Stimulated activated CD8-positive, alpha-beta memory T cell treated with anti-CD3 and anti-CD28 coated beads, Interleukin-7, amount 100 ng/mL, for 1 hour (primary cell): Measurements from ENCODE around the gene TMEM14A.
"Not testable (repeated sequence)": the region's sequence is repeated elsewhere in the genome, so short reads cannot be mapped to it uniquely, and the experiment has no call there.

Source experiments
- DNase-seq, 2 donors: peaks; one replicate each; pipeline ENCODE4 v3.0.0-alpha.2; 2020; ENCODE audit warnings: low read depth in 2 of 2

The TMEM14A gene, protein sequence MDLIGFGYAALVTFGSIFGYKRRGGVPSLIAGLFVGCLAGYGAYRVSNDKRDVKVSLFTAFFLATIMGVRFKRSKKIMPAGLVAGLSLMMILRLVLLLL

DNA sequence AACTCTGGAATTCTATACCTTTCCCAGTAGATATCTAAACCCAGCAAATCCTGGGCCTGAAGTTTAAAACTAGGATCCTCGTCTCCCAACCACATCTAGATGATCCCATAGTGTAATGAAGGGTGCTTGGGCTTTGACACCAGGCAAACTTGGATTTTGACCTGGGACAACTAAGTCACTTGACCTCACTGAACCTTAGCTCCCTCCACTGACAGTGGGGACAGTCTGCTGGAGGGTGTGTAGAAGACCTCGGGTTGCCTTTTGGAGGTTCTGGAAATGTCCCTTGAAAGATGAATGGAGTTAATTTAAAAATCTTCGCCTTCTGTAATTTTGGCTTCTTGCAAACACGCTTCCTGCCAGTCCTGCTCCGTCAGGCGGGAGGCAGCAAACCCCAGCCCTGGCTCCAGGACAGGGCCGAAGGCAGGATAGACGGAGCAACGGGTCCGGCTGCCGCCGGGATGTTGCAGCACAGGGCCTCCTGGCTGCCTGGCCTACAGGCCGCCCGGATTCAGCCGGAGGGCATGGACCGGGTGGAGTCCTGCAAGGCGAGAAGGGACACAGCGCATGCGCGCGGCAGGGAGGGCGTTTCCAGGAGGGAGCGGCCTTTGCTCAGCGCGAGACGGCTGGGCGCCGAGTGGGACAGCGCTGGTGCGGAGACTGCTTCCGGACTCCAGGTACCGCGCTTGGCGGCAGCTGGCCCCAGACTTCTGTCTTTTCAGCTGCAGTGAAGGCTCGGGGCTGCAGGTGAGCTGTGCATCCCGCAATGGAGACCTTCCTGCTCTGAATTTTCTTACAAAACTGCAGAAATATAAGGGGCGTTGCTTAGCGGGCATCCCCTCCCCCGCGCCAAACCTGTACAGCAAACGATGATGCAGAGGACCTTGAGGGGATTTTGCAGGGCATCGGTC lies at the start of gene TMEM14A:
TMEM14A (plus strand) TSS at position 612 of the 908 bp plus-strand sequence. CDS start 5,990 bp downstream, outside the sequence.
- DNase-seq = peak; percentile 78 to 79

DNA sequence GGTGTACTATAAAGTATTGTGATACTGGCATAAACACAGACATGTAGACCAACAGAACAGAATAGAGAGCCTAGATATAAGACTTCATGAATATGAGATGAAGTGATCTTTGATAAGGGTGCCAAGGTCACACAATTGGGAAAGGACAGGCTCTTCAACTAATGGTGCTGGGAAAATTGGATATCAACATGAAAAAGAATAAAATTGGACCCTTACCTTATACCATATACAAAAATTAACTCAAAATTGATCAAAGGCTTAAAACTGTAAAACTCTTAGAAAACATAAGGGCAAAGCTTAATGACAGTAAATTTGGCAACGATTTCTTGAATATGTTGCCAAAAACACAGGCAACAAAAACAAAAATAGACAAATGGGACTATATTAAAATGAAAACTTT lies 49.3 kb upstream of the TMEM14A start:
- DNase-seq = no peak

DNA sequence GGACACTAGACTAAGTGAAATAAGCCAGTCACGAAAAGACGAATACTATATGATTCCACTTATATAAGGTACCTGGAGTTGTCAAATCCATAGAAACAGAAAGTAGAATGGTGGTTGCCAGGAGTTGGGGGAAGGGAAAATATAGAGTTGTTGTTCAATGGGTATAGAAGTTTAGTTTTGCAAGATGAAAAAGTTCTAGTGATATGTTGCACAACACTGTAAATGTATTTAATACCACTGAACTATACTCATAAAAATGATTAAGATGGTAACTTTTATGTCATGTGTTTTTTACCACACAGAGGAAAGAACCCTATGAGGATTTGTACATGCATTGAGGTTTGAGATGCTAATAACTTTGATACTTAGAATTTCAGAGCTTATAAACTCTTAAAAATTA lies 48.1 kb upstream of the TMEM14A start:
- DNase-seq = no peak

DNA sequence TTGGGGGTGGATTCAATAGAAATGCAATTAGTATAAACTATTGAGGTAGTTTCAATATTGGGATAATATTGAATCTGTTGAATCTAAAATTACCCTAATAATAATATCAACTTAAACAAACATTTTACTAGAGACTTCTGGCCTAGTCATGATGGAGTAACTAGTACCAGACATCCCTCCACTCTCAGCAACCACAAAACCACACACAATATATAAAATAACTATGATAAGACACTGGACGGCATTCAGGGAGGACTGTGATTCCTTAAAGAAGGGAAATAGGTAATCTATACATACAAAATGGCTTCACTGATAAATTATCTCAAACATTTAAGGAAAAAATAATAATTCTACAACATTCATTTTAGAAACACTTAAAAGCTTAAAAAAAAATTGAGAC lies 38.9 kb upstream of the TMEM14A start:
- no peak for DNase-seq

DNA sequence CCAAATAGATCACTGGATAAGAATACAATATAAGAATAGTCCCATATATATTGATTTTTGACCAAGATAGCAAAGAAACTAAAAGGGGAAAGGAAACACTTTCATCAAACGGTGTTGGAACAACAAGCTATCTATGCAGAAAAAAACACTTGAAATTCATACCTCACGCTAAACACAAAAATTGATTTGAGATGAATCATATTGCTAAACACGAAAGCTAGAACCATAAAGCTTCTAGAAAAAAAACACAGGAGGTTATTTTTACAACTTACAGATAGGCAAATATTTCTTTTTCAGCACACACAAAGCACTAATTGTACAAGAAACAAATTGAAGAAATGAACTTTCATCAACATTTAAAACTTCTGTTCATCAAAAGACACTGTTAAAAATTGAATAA lies 36.7 kb upstream of the TMEM14A start:
- DNase-seq = no peak

DNA sequence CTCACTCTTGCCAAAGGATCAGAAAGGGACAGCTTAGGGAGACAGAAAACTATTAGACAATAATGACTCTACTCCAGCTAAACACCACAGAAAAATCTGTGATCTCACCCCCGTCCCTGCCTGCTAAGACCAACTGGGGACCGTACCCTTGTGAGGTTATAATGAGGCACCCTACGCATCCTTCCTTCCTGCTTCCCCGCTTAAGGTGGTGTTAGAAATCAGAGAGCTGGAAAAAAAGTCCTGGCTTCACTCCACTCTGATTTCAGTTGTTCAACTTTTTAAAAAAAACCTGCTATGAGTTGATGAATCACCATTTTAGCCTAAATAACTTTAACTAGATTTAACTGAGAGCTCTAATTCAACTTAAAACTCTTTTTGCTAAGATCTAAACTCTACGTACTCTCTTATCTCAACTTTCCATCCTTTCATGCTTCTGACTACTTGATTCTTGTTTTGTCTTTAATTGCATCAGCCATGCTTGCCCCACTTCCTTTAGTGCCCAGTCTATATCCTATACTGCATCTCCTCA lies 35.8 kb upstream of the TMEM14A start:
- DNase-seq = no peak

GRCh38 chr6:52636830-52637229 lies 34.1 kb upstream of the TMEM14A start:
- DNase-seq = no peak

GRCh38 chr6:52639493-52639892 lies 31.4 kb upstream of the TMEM14A start:
- DNase-seq = no peak

- no peak for DNase-seq
Measured at GRCh38 chr6:52640170-52640569, 30.7 kb upstream of the TMEM14A start.

DNA sequence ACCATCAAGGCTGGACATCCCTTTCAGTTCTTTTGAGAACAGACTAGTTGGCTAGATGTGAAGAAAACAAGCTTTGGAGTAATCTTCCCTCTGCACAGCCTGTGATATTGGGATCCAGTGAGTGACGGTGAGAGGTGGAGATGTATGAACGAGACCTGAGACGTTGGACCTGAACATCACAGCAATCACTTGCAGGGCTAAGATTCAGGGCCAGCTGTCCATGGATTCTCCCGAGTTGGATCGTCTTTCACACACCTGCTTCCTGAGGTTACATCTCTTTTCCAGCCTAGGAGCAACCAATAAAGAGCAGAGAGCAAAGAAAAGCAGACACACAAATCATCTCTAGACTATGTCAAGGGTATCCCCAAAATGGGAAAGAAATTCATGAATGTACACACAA lies 30.0 kb upstream of the TMEM14A start:
- DNase-seq = no peak

DNA sequence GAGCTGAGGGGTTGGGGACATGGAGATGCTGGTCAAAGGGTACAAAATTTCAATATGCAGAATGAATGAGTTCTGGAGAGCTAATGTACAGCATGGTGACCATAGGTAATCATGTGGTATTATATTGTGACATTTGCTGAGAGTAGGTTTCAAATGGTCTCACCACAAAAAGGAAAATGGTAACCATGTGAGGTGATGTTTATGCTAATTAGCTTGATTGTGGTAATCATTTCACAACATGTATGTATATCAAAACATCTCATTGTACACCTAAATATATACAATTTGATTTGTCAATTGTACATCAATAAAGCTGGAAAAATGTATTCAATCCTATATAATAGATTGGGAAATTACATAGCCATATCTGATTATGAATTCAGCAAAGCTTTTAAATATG lies 29.5 kb upstream of the TMEM14A start:
- no peak for DNase-seq

DNA sequence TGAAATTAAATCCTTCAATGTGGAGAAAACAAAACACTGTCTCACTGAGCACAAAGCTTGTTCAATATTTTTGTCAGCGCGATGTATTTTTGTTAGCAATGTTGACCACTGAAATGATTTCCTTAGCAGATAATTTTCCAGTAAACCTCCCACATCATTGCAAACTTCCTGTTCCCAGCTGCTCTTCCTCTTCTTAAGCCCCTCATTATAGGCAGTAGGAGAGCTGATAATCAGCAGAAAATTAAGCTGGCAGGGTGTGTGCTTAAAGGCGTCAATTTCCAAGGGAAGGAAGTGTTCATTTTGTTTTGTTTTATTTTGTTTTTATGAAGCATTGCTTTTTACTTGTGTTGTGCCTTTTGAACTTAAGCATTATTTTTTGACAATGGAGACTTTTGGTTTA lies 29.1 kb upstream of the TMEM14A start:
- DNase-seq = no peak

- DNase-seq = no peak
Measured at GRCh38 chr6:52642368-52642767, 28.5 kb upstream of the TMEM14A start.

- DNase-seq = no peak
Measured at GRCh38 chr6:52643158-52643557, 27.8 kb upstream of the TMEM14A start.

DNA sequence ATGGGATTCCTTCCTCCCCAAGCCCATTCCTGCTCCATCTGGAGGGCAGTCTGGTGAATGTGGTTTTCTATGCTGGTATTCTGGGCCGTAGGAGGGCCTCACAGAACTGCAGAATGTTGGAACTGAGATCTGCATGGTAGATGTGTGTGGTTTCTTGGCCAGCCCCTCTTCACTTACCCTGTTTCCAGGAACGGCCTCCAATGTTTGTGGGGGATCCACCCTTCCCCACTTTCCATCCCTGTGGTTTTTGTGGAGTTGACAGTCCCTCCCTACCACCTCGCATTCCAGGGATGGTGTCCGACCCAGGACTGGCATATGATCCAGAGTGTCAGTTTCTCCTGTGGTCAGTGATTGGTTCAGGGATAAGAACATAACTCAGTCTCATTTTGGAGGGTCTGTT lies 26.7 kb upstream of the TMEM14A start:
- DNase-seq = no peak

DNA sequence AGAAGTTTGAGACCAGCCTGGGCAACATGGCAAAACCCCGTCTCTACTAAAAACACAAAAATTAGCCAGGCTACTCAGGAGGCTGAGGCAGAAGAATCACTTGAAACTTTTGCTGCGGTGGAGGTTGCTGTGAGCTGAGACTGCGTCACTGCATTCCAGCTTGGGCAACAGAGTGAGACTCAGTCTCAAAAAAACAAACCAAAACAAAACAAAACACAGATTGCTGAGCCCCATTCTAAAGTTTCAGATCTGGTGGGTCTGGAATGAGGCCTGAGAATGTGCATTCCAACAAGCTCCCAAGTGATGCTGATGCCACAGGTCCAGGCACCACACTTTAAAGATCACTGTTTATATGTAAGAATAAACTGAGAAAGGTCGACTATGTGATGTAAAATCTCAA lies 24.9 kb upstream of the TMEM14A start:
- no peak for DNase-seq

GRCh38 chr6:52647199-52647598 lies 23.7 kb upstream of the TMEM14A start:
- no peak for DNase-seq

DNA sequence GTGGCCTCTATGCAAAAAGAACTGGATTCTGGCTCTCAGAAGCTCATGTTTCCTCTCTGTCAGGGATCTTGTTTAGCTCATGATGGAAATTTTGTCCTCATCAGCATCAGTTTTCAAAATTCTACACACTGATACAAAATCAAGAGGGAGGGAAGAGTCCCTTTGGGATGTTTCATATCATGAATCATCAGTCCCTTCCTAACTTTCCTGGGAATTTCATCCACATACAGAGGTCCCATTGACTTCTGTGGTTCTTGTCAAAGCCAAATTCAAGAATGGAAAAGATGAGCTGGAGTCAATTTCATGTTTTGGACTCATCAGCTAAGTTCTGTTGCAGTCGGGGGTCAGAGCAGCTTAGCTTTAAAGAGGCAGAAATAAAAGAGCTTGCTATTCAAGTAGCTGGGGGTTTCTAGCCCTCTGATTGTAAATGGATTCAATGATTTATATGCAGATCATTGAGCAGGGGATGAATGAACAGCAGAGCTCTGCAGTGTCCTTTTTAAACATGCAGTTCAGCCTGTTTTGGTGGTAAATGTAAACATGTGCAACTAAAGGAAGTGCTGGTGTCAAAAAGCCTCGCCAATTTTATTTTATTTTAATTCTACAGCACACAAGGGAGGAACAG lies 21.3 kb upstream of the TMEM14A start:
- DNase-seq = no peak

GRCh38 chr6:52650941-52651340 lies 20.0 kb upstream of the TMEM14A start:
- DNase-seq = no peak

DNA sequence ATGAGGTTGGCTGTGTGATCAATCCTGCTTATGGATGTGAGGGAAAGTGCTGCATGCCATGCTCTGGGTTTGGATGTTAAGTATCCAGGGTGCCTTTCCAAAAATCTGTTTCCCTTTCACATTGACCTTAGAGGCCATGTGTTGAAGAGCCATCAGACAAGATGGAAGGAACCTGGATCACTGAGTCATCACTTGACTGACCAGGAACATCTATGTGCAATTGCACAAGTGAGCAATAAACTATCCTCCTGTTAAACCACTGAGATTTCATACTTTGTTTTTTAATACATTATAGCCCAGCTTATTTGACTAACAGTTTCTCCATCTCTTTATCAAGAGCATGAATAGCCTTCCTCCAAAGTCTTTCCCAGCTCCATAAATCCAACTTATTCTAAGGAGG lies 17.8 kb upstream of the TMEM14A start:
- no peak for DNase-seq

DNA sequence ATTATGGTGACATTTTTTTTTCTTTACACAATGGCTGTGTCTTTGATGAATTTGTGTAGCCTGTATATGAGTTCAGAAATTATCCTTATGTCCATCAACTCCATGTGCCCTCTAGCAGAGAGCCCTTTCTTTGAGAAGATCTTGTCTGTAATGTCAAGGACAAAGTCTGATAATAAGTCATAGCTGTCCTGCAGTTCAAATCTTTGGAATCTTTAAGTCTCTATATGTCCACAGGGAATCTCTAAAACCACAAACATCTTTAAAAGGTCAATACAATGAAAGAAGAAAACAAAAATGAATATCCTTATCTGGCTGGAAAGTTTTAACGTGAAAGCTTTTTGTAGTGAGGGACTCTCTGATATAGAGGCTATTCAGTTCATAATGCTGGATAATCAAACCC lies 16.9 kb upstream of the TMEM14A start:
- no peak for DNase-seq

GRCh38 chr6:52654592-52654991 lies 16.3 kb upstream of the TMEM14A start:
- DNase-seq = no peak

DNA sequence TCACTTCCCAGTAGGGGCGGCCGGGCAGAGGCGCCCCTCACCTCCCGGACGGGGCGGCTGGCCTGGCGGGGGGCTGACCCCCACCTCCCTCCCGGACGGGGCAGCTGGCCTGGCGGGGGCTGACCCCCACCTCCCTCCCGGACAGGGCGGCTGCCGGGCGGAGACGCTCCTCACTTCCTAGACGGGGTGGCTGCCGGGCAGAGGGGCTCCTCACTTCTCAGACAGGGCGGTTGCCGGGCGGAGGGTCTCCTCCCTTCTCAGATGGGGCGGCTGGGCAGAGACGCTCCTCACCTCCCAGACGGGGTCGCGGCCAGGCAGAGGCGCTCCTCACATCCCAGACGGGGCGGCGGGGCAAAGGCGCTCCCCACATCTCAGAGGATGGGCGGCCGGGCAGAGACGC lies 15.0 kb upstream of the TMEM14A start:
- DNase-seq = not testable (repeated sequence)
